ENCODE measurements around the gene CAPS2.

DNA sequence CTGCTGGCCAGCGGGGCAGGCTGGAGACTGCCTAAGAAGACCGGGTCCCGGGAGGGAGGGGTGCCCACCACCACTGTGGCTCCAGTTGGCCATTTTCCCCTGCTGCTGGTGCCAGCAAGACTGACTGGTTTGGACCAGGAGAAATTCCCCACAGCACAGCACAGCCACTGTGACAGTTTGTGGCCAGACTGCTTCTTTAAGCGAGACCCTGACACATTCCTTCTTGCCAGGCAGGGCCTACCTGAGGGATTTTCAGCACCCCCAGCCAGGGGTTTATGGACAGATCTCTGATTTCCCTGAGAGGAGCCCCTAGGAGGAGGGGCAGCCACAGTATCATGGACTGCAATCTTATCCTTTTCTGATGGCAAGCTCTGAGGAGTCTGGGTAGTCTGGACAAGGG is 19.8 kb upstream of the CAPS2 start:
- TF ChIP-seq EZH2phosphoT487 (conservative IDR thresholded peaks at IDR 0.05; ENCODE audit: low read length), result no peak
- TF ChIP-seq CTCF (IDR thresholded peaks at IDR 0.05; ENCODE audit: insufficient read depth, low read length, poor library complexity, severe bottlenecking), result no peak
